GM23338 (cell line): ENCODE results near the gene ZNF831. TPM values are rescaled to one million over a fixed set of nuclear protein-coding genes. Genes with fewer than 3 reads are reported as not detected.

Experiments used
- ATAC-seq: fragments of 200-7000 bp; cut with Tn5 transposase; 3 replicates; pipeline ENCODE4 v1.9.1; 2020
- DNase-seq: peaks from one replicate; pipeline ENCODE4 v3.0.0-alpha.2; 2015; ENCODE audit warnings: low spot score
- H2AFZ ChIP-seq: fragments of 200-600 bp; sonication (generic); 2 replicates; pipeline ENCODE4 v1.8.0; 2016; ENCODE audit warnings: antibody characterized with exemption, mild to moderate bottlenecking, moderate library complexity
- H3F3A ChIP-seq: fragments of 200-600 bp; sonication (generic); replicated peaks from 2 replicates; pipeline ENCODE4 v1.8.0; 2017; ENCODE audit warnings: antibody characterized with exemption, mixed run types, low read depth
- H3K27ac ChIP-seq: fragments of 200-600 bp; sonication (generic); 2 replicates; pipeline ENCODE4 v1.6.1; 2016; ENCODE audit warnings: low read depth
- H3K27me3 ChIP-seq: fragments of 200-600 bp; sonication (generic); 2 replicates; pipeline ENCODE4 v1.8.0; 2016; ENCODE audit warnings: mild to moderate bottlenecking, mixed run types, moderate library complexity; ENCODE audit not compliant: insufficient read depth
- H3K36me3 ChIP-seq: fragments of 200-600 bp; sonication (generic); 2 replicates; pipeline ENCODE4 v1.8.0; 2016; ENCODE audit warnings: mild to moderate bottlenecking; ENCODE audit not compliant: insufficient read depth
- H3K4me1 ChIP-seq: fragments of 200-600 bp; sonication (generic); 2 replicates; pipeline ENCODE4 v1.8.0; 2016; ENCODE audit warnings: mild to moderate bottlenecking, moderate library complexity; ENCODE audit not compliant: insufficient read depth
- H3K4me2 ChIP-seq: fragments of 200-600 bp; sonication (generic); 2 replicates; pipeline ENCODE4 v1.7.1; 2017; ENCODE audit warnings: mixed run types
- H3K4me3 ChIP-seq: fragments of 200-600 bp; sonication (generic); 2 replicates; pipeline ENCODE4 v1.6.1; 2016; ENCODE audit warnings: mixed run types
- H3K79me2 ChIP-seq: fragments of 200-600 bp; sonication (generic); replicated peaks from 2 replicates; pipeline ENCODE4 v1.8.0; 2017; ENCODE audit warnings: mild to moderate bottlenecking; ENCODE audit not compliant: insufficient read depth
- H3K9me2 ChIP-seq: fragments of 200-600 bp; sonication (generic); 2 replicates; pipeline ENCODE4 v1.8.0; 2017; ENCODE audit not compliant: insufficient read depth
- H4K20me1 ChIP-seq: fragments of 200-600 bp; sonication (generic); replicated peaks from 2 replicates; pipeline ENCODE4 v1.8.0; 2017; ENCODE audit warnings: mild to moderate bottlenecking; ENCODE audit not compliant: insufficient read depth
- H3K27ac Mint-ChIP-seq: 2 replicates; pipeline ENCODE4 v1.8.0; 2020; ENCODE audit warnings: inconsistent platforms, mild to moderate bottlenecking, moderate library complexity, mixed read lengths
- H3K27me3 Mint-ChIP-seq: 3 replicates; pipeline ENCODE4 v1.8.0; 2022; ENCODE audit warnings: low read depth, mild to moderate bottlenecking, moderate library complexity, mixed read lengths, inconsistent platforms; ENCODE audit not compliant: insufficient read depth, poor library complexity
- H3K36me3 Mint-ChIP-seq: 3 replicates; pipeline ENCODE4 v1.8.0; 2021; ENCODE audit warnings: low read depth, mild to moderate bottlenecking, inconsistent platforms, moderate library complexity, mixed read lengths
- H3K4me1 Mint-ChIP-seq: 3 replicates; pipeline ENCODE4 v1.8.0; 2020; ENCODE audit warnings: mild to moderate bottlenecking, inconsistent platforms, mixed read lengths
- H3K4me3 Mint-ChIP-seq: 3 replicates; pipeline ENCODE4 v1.8.0; 2021; ENCODE audit warnings: moderate library complexity, mild to moderate bottlenecking, inconsistent platforms, mixed read lengths
- H3K9me3 Mint-ChIP-seq: 3 replicates; pipeline ENCODE4 v1.8.0; 2020; ENCODE audit warnings: moderate library complexity, mild to moderate bottlenecking, inconsistent platforms, mixed read lengths
- CTCF ChIP-seq, 2 experiments: fragments of 200-600 bp in 1 of 2; sonication (generic) in 1 of 2; conservative IDR thresholded peaks; 2 replicates each; pipeline versions ENCODE4 v1.5.1 to v1.6.1; 2016 to 2017; ENCODE audit warnings: antibody characterized with exemption in 2 of 2, low read depth in 2 of 2, mild to moderate bottlenecking in 2 of 2, moderate library complexity in 1 of 2
- ETS1 ChIP-seq: IDR thresholded peaks from 2 replicates; pipeline ENCODE4 v1.6.1; 2016; ENCODE audit warnings: antibody characterized with exemption
- EZH2 ChIP-seq: fragments of 200-600 bp; sonication (generic); IDR thresholded peaks from one replicate; pipeline ENCODE4 v1.8.0; 2017; ENCODE audit warnings: antibody characterized with exemption, mild to moderate bottlenecking, low read depth; ENCODE audit not compliant: unreplicated experiment
- EZH2phosphoT487 ChIP-seq: fragments of 200-600 bp; sonication (generic); IDR thresholded peaks from one replicate; pipeline ENCODE4 v1.8.1; 2018; ENCODE audit warnings: antibody characterized with exemption; ENCODE audit not compliant: unreplicated experiment
- JUNB ChIP-seq: IDR thresholded peaks from one replicate; pipeline ENCODE4 v1.6.1; 2016; ENCODE audit warnings: antibody characterized with exemption; ENCODE audit not compliant: unreplicated experiment
- NANOG ChIP-seq: IDR thresholded peaks from 2 replicates; pipeline ENCODE4 v1.6.1; 2016; ENCODE audit warnings: antibody characterized with exemption, borderline replicate concordance
- REST ChIP-seq: IDR thresholded peaks from one replicate; pipeline ENCODE4 v1.6.1; 2018; ENCODE audit warnings: antibody characterized with exemption; ENCODE audit not compliant: unreplicated experiment
- STAT1 ChIP-seq: IDR thresholded peaks from one replicate; pipeline ENCODE4 v1.6.1; 2016; ENCODE audit warnings: antibody characterized with exemption; ENCODE audit not compliant: unreplicated experiment
- polyA plus RNA-seq: library from polyadenylated mRNA; unstranded; fragments of >200 nt; fragmentation: Nextera tagmentation; extraction: Ambion mirVana; gene quantifications from 2 replicates; pipeline ENCODE4 v1.2.1, GENCODE V29; 2016
- total RNA-seq: library from RNA; depleted of rRNA; stranded (reverse); fragments of >200 nt; shearing (Covaris generic); gene quantifications from 2 replicates; pipeline ENCODE4 v1.2.3, GENCODE V29; 2014

The ZNF831 gene
- total and polyA plus RNA-seq, 2 experiments from 2014 or later, result not detected

GRCh38 chr20:59139998-59140397 is 23.6 kb upstream of the ZNF831 start (continued):
- TF ChIP-seq EZH2phosphoT487 (no peak), STAT1 (no peak), CTCF (conservative IDR thresholded peaks at IDR 0.05; ENCODE audit: low read depth in 2 of 2) (no peak), NANOG (no peak), ETS1 (no peak), EZH2 (no peak)

- Mint-ChIP-seq H3K27me3 (peaks cover 2% of the 10 kb centered on the region), H3K9me3 (peaks cover 19% of the 10 kb centered on the region), H3K4me3 (no peak overlapping the region), H3K27ac (no peak overlapping the region), H3K36me3 (peaks cover 3% of the 10 kb centered on the region; the same call in 2 of the 3 replicates), H3K4me1 (no peaks in the 10 kb centered on the region)
- Histone ChIP-seq H3K79me2 (no peaks in the 10 kb centered on the region), H3K4me1 (no peaks in the 10 kb centered on the region), H2AFZ (no peak overlapping the region), H3F3A (no peaks in the 10 kb centered on the region), H3K4me2 (no peak overlapping the region), H3K36me3 (no peaks in the 10 kb centered on the region), H4K20me1 (no peaks in the 10 kb centered on the region), H3K27me3 (no peaks in the 10 kb centered on the region), H3K9me2 (0 out of 2 replicates have a peak, but pooled peaks cover 4% of the 10 kb centered on the region), H3K4me3 (no peak overlapping the region), H3K27ac (no peak overlapping the region)
- TF ChIP-seq JUNB, result no peak
- peak; percentile 90 for TF ChIP-seq REST
- DNase-seq, result peak; percentile 81
- peak; percentile 57 for ATAC-seq
These were observed 21.6 kb upstream of the ZNF831 start for GRCh38 chr20:59141818-59142581.
